ENCODE data around the gene GHRL. TPM values are rescaled to one million over a fixed set of nuclear protein-coding genes. Genes with fewer than 3 reads are reported as not detected.

GHRL gene
- total RNA-seq, 6 donors from 2014 or later = 1.1 to 14.7 (median 1.8) TPM

GRCh38 chr3:10259798-10260197 lies 32.9 kb downstream of the GHRL start:
- Histone ChIP-seq H3K27me3 (no peaks in the 10 kb centered on the region), H3K9me3 (no peaks in the 10 kb centered on the region), H3K27ac (no peak overlapping the region), H3K4me3 (no peak overlapping the region), H3K36me3 (peaks cover 11 to 61% (median 42%) of the 10 kb centered on the region in 4 donors), H3K4me1 (peaks cover 5 to 20% (median 8%) of the 10 kb centered on the region in 4 donors)
- TF ChIP-seq EP300 (IDR thresholded peaks at IDR 0.05) = no peak
- DNase-seq (no peak), ATAC-seq (ENCODE audit: low FRiP score in 2 of 2) (no peak)
- WGBS, 2 donors = 85 to 90% methylated on average over 4 of the region's 4 CpGs

DNA sequence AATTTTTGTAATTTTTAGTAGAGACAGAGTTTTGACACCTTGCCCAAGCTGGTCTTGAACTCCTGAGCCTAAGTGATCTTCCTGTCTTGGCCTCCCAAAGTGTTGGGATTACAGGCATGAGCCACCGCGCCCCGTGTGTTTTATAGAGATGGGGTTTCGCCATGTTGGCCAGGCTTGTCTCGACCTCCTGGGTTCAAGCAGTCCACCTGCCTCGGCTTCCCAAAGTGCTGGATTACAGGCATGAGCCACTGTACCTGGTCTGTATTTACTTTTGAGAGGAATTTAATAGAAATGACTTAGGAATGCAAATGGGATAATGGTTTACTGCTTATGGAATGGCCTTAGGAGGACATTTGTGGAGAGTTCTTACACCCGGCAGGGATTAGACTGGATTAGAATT lies 33.7 kb downstream of the GHRL start:
- ATAC-seq (ENCODE audit: low FRiP score in 2 of 2) = no peak
- 96% methylated on average over 7 of the region's 7 CpGs for WGBS, 2 donors
- no peak for DNase-seq
- Histone ChIP-seq H3K9me3 (no peaks in the 10 kb centered on the region), H3K4me1 (peaks cover 3 to 17% (median 6%) of the 10 kb centered on the region in 4 donors), H3K27me3 (no peaks in the 10 kb centered on the region), H3K27ac (no peak overlapping the region), H3K4me3 (no peak overlapping the region), H3K36me3 (peaks cover 11 to 66% (median 39%) of the 10 kb centered on the region in 4 donors)
- TF ChIP-seq EP300 (IDR thresholded peaks at IDR 0.05) (no peak), POLR2A (IDR thresholded peaks at IDR 0.05) (no peak), POLR2AphosphoS5 (IDR thresholded peaks at IDR 0.05) (no peak), CTCF (IDR thresholded peaks at IDR 0.05) (no peak)

DNA sequence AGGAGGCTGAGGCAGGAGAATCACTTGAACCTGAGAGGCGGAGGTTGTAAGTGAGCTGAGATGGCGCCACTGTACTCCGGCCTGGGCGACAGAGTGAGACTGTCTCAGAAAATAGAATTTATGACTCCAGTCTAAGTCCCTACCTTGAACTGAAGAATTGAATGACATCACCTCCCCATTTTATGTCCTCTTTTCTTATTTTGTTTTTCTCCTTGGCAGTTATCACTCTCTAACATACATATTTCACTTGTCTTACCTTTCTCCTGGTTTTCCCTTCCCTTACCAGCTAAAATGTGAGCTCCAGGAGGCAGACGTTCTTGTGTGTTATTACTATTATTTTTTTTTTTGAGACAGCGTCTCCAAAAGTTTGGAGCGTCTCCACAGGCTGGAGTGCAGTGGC lies 36.9 kb downstream of the GHRL start:
- Histone ChIP-seq H3K4me3 (no peak overlapping the region), H3K27ac (no peak overlapping the region), H3K27me3 (no peaks in the 10 kb centered on the region), H3K36me3 (peaks cover 13 to 62% (median 44%) of the 10 kb centered on the region in 4 donors), H3K9me3 (no peaks in the 10 kb centered on the region), H3K4me1 (peaks cover 8 to 25% (median 9%) of the 10 kb centered on the region in 4 donors)
- ATAC-seq (ENCODE audit: low FRiP score in 2 of 2) = no peak
- no peak for DNase-seq
- WGBS, 2 donors = 78 to 94% methylated on average over 7 of the region's 7 CpGs
- TF ChIP-seq POLR2AphosphoS5 (IDR thresholded peaks at IDR 0.05) (no peak), CTCF (IDR thresholded peaks at IDR 0.05) (no peak), EP300 (IDR thresholded peaks at IDR 0.05) (no peak), POLR2A (IDR thresholded peaks at IDR 0.05) (no peak)

DNA sequence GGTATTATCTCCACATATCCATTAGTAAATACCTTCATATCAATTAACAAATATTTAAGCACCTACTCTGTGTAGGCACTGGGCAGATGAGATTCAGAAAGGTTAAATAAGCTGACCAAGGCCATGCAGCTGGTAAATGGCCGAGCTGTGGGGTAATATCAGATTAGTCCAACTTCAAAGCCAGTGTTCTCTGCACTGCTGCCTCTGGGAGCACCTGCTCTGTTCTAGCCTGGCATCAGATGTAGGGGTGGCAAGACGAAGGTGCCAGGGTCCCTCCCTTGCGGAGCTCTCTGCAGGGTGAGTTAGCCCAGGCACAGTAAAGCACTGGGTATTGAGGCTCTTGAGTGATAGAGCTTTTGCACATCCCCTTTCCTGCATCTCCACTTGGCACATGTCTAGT lies 39.0 kb downstream of the GHRL start:
- no peak overlapping the region for H3K27ac ChIP-seq
- no peak for DNase-seq
- WGBS, 2 donors = 90 to 96% methylated on average over 1 to 3 of the region's 3 CpGs
- no peaks in the 10 kb centered on the region for H3K9me3 ChIP-seq
- no peak for ATAC-seq (ENCODE audit: low FRiP score in 2 of 2)
- peaks cover 22 to 43% (median 26%) of the 10 kb centered on the region in 4 donors for H3K4me1 ChIP-seq
- no peak overlapping the region for H3K4me3 ChIP-seq
- peaks cover 6 to 45% (median 26%) of the 10 kb centered on the region in 4 donors for H3K36me3 ChIP-seq
- no peaks in the 10 kb centered on the region for H3K27me3 ChIP-seq
- TF ChIP-seq CTCF (IDR thresholded peaks at IDR 0.05) (no peak), EP300 (IDR thresholded peaks at IDR 0.05) (no peak)

DNA sequence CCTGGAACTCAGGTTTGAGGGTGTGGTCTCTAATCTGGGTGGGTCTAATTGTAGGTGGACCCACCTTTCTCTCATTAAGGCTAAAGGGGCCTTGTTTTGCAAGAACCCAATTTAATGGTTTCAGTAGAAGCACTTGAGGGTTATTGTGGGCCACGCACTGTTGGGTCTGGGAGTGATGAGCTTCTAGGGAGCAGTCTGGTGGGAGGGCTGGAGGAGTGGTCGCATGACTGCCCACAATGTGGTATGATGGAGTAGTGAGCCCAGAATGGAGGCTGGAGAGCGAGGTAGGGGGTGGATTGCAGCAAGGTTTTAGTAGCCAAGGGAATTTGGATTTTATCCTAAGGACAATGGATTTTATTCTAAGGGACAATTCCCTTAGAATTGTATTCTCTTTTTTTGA lies 41.7 kb downstream of the GHRL start:
- Histone ChIP-seq H3K9me3 (peaks cover 0 to 3% (median 0%) of the 10 kb centered on the region in 4 donors), H3K4me1 (peaks cover 27 to 49% (median 29%) of the 10 kb centered on the region in 4 donors), H3K36me3 (peaks cover 6 to 38% (median 18%) of the 10 kb centered on the region in 4 donors), H3K27ac (no peak overlapping the region), H3K4me3 (peak overlapping the region in 1 of 4 donors; percentile 95), H3K27me3 (no peaks in the 10 kb centered on the region)
- no peak for TF ChIP-seq CTCF (IDR thresholded peaks at IDR 0.05)
- no peak for TF ChIP-seq EP300 (IDR thresholded peaks at IDR 0.05)
- TF ChIP-seq POLR2AphosphoS5 (IDR thresholded peaks at IDR 0.05) = no peak
- TF ChIP-seq POLR2A (IDR thresholded peaks at IDR 0.05) = no peak
- 91 to 93% methylated on average over 3 of the region's 3 CpGs for WGBS, 2 donors
- DNase-seq (no peak), ATAC-seq (ENCODE audit: low FRiP score in 2 of 2) (no peak)

Data from upper lobe of left lung (tissue), 6 donors.